CD4-positive, alpha-beta T cell treated with Interleukin-6 at 100 ng/mL for 8 hours (primary cell): ENCODE measurements around the gene ENTPD5.
"Not testable (repeated sequence)": the region's sequence is repeated elsewhere in the genome, so short reads cannot be mapped to it uniquely, and the experiment has no call there.

Experiments
- DNase-seq: peaks from one replicate; pipeline ENCODE4 v3.0.0-alpha.2; 2020; ENCODE audit warnings: mixed read lengths, low spot score

ENTPD5 gene

GRCh38 chr14:73943083-73943482, 76.0 kb downstream of the ENTPD5 start:
- DNase-seq, result no peak

- no peak for DNase-seq
These were observed 76.9 kb downstream of the ENTPD5 start for GRCh38 chr14:73942180-73942579.

DNA sequence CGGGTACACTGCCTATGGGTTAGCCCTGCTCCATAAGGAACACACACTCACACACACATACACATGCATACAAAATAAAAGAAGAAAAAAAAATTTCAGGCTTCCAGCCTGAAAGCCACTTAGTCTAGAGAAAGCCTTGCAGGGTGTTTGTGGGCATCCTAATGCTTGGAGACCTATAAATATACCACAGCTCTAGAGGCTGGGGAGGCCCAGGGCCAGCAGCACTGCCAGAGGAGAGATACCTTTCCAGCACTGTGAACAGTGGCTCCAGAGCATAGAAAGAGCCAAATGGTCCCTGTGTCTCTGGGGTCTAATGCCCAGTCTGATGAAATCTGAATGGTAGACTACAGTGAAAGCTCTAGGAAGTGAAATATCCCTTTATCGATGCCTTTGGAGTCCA, 82.1 kb downstream of the ENTPD5 start:
- DNase-seq, result no peak

- no peak for DNase-seq
These were observed 82.5 kb downstream of the ENTPD5 start for GRCh38 chr14:73936548-73936947.

GRCh38 chr14:73935666-73936065, 83.4 kb downstream of the ENTPD5 start:
- DNase-seq, result no peak

GRCh38 chr14:73924337-73924736, 94.8 kb downstream of the ENTPD5 start:
- DNase-seq, result no peak

DNA sequence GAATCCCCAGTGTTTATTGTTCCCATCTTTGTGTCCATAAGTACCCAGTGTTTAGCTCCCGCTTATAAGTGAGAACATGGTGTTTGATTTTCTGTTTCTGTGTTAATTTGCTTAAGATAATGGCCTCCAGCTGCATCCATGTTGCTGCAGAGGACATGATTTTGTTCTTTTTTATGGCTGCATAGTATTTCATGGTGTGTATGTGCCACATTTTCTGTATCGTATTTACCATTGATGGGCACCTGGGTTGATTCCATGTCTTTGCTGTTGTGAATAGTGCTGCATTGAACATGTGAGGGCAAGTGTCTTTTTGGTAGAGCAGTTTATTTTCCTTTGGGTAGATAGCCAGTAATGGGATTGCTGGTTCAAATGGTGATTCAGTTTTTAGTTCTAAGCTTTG, 99.6 kb downstream of the ENTPD5 start:
- DNase-seq, result not testable (repeated sequence)

- DNase-seq, result no peak
These were observed 102.8 kb downstream of the ENTPD5 start for GRCh38 chr14:73916324-73916723.

DNA sequence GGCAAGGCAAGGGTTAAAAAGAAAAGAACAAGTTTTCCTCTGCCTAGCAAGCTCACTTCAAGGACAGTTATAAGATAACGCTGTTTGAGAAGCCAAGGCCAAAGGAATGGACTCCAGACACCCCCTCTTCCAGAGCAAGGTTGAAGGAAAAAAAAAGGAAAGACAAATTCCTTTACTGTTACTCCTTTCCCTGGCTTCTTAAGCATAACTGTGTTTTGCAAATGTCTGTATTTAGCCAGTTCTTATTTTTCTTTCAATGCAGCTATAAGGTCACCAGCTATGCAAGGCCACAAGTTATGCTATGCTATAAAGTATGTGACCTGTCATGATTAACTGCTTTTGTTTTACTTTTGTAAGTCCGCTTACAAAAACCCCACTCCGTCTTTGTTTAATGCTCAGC, 105.8 kb downstream of the ENTPD5 start:
- DNase-seq, result no peak

DNA sequence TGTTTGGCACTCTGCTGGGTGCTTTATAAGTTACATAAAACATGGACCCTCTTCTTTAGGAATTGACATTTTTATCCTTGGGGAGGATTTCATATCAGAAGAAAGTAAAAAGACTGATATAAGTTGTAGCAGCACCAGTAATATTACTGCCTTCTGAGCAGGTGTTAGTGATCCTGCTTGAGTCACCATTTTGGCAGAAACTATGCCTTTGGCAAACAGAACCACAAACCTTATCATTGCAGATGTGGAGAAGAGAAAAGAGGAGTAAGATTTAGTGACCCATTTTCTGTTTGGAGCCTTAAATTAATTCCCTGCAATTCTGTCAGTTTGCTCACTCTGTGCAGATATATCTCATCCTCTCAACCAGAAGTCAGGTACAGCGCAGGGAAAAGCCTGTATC, 109.4 kb downstream of the ENTPD5 start:
- no peak for DNase-seq
